GM12878 (cell line): ENCODE data around the gene CACNA2D2. TPM values are rescaled to one million over a fixed set of nuclear protein-coding genes. Genes with fewer than 3 reads are reported as not detected.

Source experiments
- ATAC-seq: fragments of 200-7000 bp; cut with Tn5 transposase; 3 replicates; pipeline ENCODE4 v1.9.1; 2020; ENCODE audit warnings: mild to moderate bottlenecking, moderate library complexity
- BruUV-seq: library from RNA; stranded (reverse); fragments of 400-500 nt; replicated peaks from 2 replicates; lab custom pipeline; 2021; lab: Mats Ljungman, UMichigan
- CTCF ChIA-PET: fragments of 300-600 bp; sonication (Branson Sonifier 250); formaldehyde crosslinking; extraction: SDS; loops from one replicate; lab custom pipeline; 2021; ENCODE audit warnings: inconsistent platforms; lab: Yijun Ruan, JAX
- POLR2A ChIA-PET: fragments of 350-600 bp; formaldehyde crosslinking; extraction: SDS; loops from one replicate; lab custom pipeline; 2021; ENCODE audit warnings: inconsistent platforms; lab: Charles Lee
- RAD21 ChIA-PET: fragments of 300-600 bp; sonication (Branson Sonifier 250); formaldehyde crosslinking; loops from one replicate; lab custom pipeline; 2023; ENCODE audit warnings: antibody characterized with exemption; ENCODE audit not compliant: unreplicated experiment; lab: Charles Lee
- SMC1A ChIA-PET: fragments of 300-600 bp; sonication (Branson Sonifier 250); formaldehyde crosslinking; loops from one replicate; lab custom pipeline; 2023; ENCODE audit not compliant: unreplicated experiment, uncharacterized antibody; lab: Charles Lee
- DNase-seq: peaks from one replicate; pipeline ENCODE4 v3.0.0-alpha.2; 2011; ENCODE audit warnings: low read depth, low spot score
- FAIRE-seq: peaks from 3 replicates; lab custom pipeline; 2011; peaks lifted over from hg19 to GRCh38; lab: Jason Lieb, UNC
- H2AFZ ChIP-seq: 2 replicates; pipeline ENCODE4 v1.6.0; 2011; ENCODE audit warnings: low read depth, low read length, control low read depth; ENCODE audit not compliant: control insufficient read depth
- H3K27ac ChIP-seq: 2 replicates; pipeline ENCODE4 v1.5.1; 2011; ENCODE audit warnings: control low read depth; ENCODE audit not compliant: control insufficient read depth, insufficient read depth
- H3K27me3 ChIP-seq, 2 experiments: replicated peaks in 1 of 2; 2 replicates each; pipeline versions ENCODE4 v1.6.0 to v1.6.1; 2011; ENCODE audit warnings: low read length in 1 of 2; ENCODE audit not compliant: control insufficient read depth in 2 of 2, insufficient read depth in 2 of 2
- H3K36me3 ChIP-seq, 2 experiments: 2 replicates each; pipeline ENCODE4 v1.5.1; 2011; ENCODE audit warnings: low read length in 1 of 2; ENCODE audit not compliant: control insufficient read depth in 2 of 2, insufficient read depth in 2 of 2
- H3K4me1 ChIP-seq: 2 replicates; pipeline ENCODE4 v1.6.1; 2011; ENCODE audit warnings: mild to moderate bottlenecking, low read length, moderate library complexity, mixed read lengths; ENCODE audit not compliant: control insufficient read depth, insufficient read depth
- H3K4me2 ChIP-seq: 2 replicates; pipeline ENCODE4 v1.6.0; 2011; ENCODE audit warnings: control low read depth; ENCODE audit not compliant: control insufficient read depth, insufficient read depth
- H3K4me3 ChIP-seq: fragments of 200-600 bp; sonication (generic); 2 replicates; pipeline ENCODE4 v1.5.1; 2016
- H3K79me2 ChIP-seq: 2 replicates; pipeline ENCODE4 v1.6.0; 2011; ENCODE audit warnings: low read length; ENCODE audit not compliant: control insufficient read depth, insufficient read depth
- H3K9ac ChIP-seq: 2 replicates; pipeline ENCODE4 v1.8.0; 2011; ENCODE audit warnings: low read length, control low read depth, mixed read lengths; ENCODE audit not compliant: control insufficient read depth, insufficient read depth
- H3K9me3 ChIP-seq: replicated peaks from 3 replicates; pipeline ENCODE4 v1.5.1; 2011; ENCODE audit warnings: mild to moderate bottlenecking, low read length; ENCODE audit not compliant: control insufficient read depth, insufficient read depth
- H4K20me1 ChIP-seq: 2 replicates; pipeline ENCODE4 v1.6.0; 2011; ENCODE audit not compliant: control insufficient read depth, insufficient read depth
- BCL11A ChIP-seq: IDR thresholded peaks from 2 replicates; pipeline ENCODE4 v1.6.1; 2011; ENCODE audit warnings: low read depth, low read length
- CEBPB ChIP-seq, 2 experiments: fragments of 150-350 bp in 1 of 2; IDR thresholded peaks; 2 replicates each; pipeline ENCODE4 v1.6.1; 2012 to 2014; ENCODE audit warnings: low read depth in 2 of 2, low read length in 2 of 2, borderline replicate concordance in 1 of 2, inconsistent platforms in 1 of 2
- CEBPZ ChIP-seq: fragments of 150-350 bp; IDR thresholded peaks from 2 replicates; pipeline ENCODE4 v1.6.1; 2016; ENCODE audit warnings: low read depth, low read length
- GATAD2B ChIP-seq: fragments of 450-650 bp; conservative IDR thresholded peaks from 2 replicates; pipeline ENCODE4 v1.6.1; 2017; ENCODE audit warnings: low read depth, mild to moderate bottlenecking, moderate library complexity
- HCFC1 ChIP-seq: fragments of 150-350 bp; IDR thresholded peaks from 2 replicates; pipeline ENCODE4 v1.6.1; 2014; ENCODE audit warnings: low read length
- HDGF ChIP-seq: fragments of 450-650 bp; IDR thresholded peaks from 2 replicates; pipeline ENCODE4 v1.6.1; 2016; ENCODE audit warnings: antibody characterized with exemption
- IRF5 ChIP-seq: fragments of 450-650 bp; IDR thresholded peaks from 2 replicates; pipeline ENCODE4 v1.6.1; 2017; ENCODE audit warnings: borderline replicate concordance
- NFIC ChIP-seq: IDR thresholded peaks from 2 replicates; pipeline ENCODE4 v1.6.1; 2012; ENCODE audit warnings: low read depth, mild to moderate bottlenecking, inconsistent platforms, low read length, moderate library complexity
- NR2C2 ChIP-seq: IDR thresholded peaks from 2 replicates; pipeline ENCODE4 v1.6.1; 2011; ENCODE audit warnings: borderline replicate concordance, low read depth; ENCODE audit not compliant: control insufficient read depth, insufficient read length
- NRF1 ChIP-seq: conservative IDR thresholded peaks from 2 replicates; pipeline ENCODE4 v1.6.1; 2011; ENCODE audit warnings: mild to moderate bottlenecking, low read depth, low read length, improper control_type of control experiment
- SIN3A ChIP-seq: IDR thresholded peaks from 2 replicates; pipeline ENCODE4 v1.6.1; 2012; ENCODE audit warnings: low read depth, low read length, improper control_type of control experiment
- SMAD1 ChIP-seq: fragments of 450-650 bp; IDR thresholded peaks from 2 replicates; pipeline ENCODE4 v1.6.1; 2018; ENCODE audit warnings: mild to moderate bottlenecking, low read depth; ENCODE audit not compliant: partially characterized antibody
- STAT1 ChIP-seq: fragments of 450-650 bp; conservative IDR thresholded peaks from 2 replicates; pipeline ENCODE4 v1.6.1; 2014; ENCODE audit warnings: antibody characterized with exemption, mild to moderate bottlenecking
- WGBS: methylation state at CpG from one replicate; pipeline ENCODE4 v1.1.6; 2016; ENCODE audit warnings: low lambda C conversion rate; ENCODE audit not compliant: insufficient replicate concordance, insufficient coverage; ENCODE audit errors: missing lambda C conversion rate; 5-methylcytosine and 5-hydroxymethylcytosine counted together
- in situ Hi-C: fragments of 300-500 bp; cut with MboI; formaldehyde crosslinking; loops from 9 replicates; pipeline ENCODE4 v1.14.3; 2018; ENCODE audit warnings: mixed read lengths
- intact Hi-C: fragments of 100-400 bp; cut with micrococcal nuclease; formaldehyde crosslinking; loops from one replicate; pipeline ENCODE4 v1.14.2; 2022; ENCODE audit not compliant: unreplicated experiment
- polyA plus RNA-seq, 11 experiments: library from polyadenylated mRNA; depleted of rRNA in 4 of 11; unstranded in 6 of 11; stranded (reverse) in 5 of 11; fragments of >200 nt; fragmentation: Nextera tagmentation in 4 of 11; fragmentation: Illumina TruSeq in 1 of 11; extraction: Ambion mirVana in 4 of 11; extraction: Trizol in 1 of 11; gene quantifications; 1 replicate in 1 of 11; 2 replicates in 10 of 11; pipeline versions ENCODE4 v1.2.1 to v1.2.3, GENCODE V29; 2011 to 2016; ENCODE audit warnings: inconsistent platforms in 2 of 11, missing spikeins in 2 of 11, low read depth in 1 of 11
- total RNA-seq, 4 experiments: library from RNA; depleted of rRNA in 3 of 4; stranded (reverse); fragments of >200 nt in 3 of 4; fragmentation: Illumina TruSeq in 1 of 4; extraction: Trizol in 1 of 4; gene quantifications; 2 replicates each; pipeline versions ENCODE4 v1.2.1 to v1.2.3, GENCODE V29; 2013 to 2021

CACNA2D2 gene
- total and polyA plus RNA-seq, 10 of the 15 experiments (the other 5 are each of a cell fraction or from before 2014, with no cell fraction given), result 0.03 to 0.07 TPM; not detected in 8

- Histone ChIP-seq H3K27ac (no peak overlapping the region), H4K20me1 (no peaks in the 10 kb centered on the region), H3K4me3 (no peak overlapping the region), H3K4me2 (no peak overlapping the region), H3K9me3 (no peaks in the 10 kb centered on the region), H2AFZ (no peak overlapping the region), H3K27me3 (no peaks in the 10 kb centered on the region; a peak in 2 of 4 replicates), H3K9ac (no peak overlapping the region), H3K36me3 (no peaks in the 10 kb centered on the region), H3K79me2 (no peaks in the 10 kb centered on the region), H3K4me1 (no peaks in the 10 kb centered on the region)
- ATAC-seq (no peak), FAIRE-seq (no peak), DNase-seq (no peak)
- intact Hi-C loops, result no loop called here
- in situ Hi-C loops, result no loop called here
- RAD21 ChIA-PET, result no interaction called here
- CTCF ChIA-PET, result no interaction called here
- POLR2A ChIA-PET, result no interaction called here
- BruUV-seq, result no TSS peak
- TF ChIP-seq NRF1 (no peak), IRF5 (no peak), STAT1 (no peak), CEBPB (IDR thresholded peaks at IDR 0.05; ENCODE audit: borderline replicate concordance in 1 of 2, low read depth in 2 of 2, low read length in 2 of 2) (no peak), CEBPZ (no peak), GATAD2B (no peak), HCFC1 (no peak), SMAD1 (no peak), HDGF (no peak), NFIC (no peak), BCL11A (no peak), SIN3A (no peak), NR2C2 (no peak)
- SMC1A ChIA-PET, result interaction anchor here (0.6 kb wide), 1 partner anchor 46 kb away, joined by 3 read pairs; no protein-coding TSS in a partner anchor
- WGBS, result 28% methylated on average over 11 of the region's 13 CpGs
These were observed 49.5 kb downstream of the CACNA2D2 start for GRCh38 chr3:50453907-50454306.
